Measurements from ENCODE around the gene XYLT2.
"Not testable (repeated sequence)": the region's sequence is repeated elsewhere in the genome, so short reads cannot be mapped to it uniquely, and the experiment has no call there.

Gene XYLT2

GRCh38 chr17:50312308-50312707 lies 33.6 kb upstream of the XYLT2 start:
- no peaks in the 10 kb centered on the region for H3K36me3 Mint-ChIP-seq (ENCODE audit: low read depth)
- no peak overlapping the region for H3K4me3 Mint-ChIP-seq
- no peak overlapping the region for H3K27ac Mint-ChIP-seq
- DNase-seq = no peak
- H3K9me3 Mint-ChIP-seq = no peaks in the 10 kb centered on the region
- H3K4me1 Mint-ChIP-seq (ENCODE audit: low read depth) = peaks cover 31% of the 10 kb centered on the region
- H3K27me3 Mint-ChIP-seq = peaks cover 33% of the 10 kb centered on the region

- H3K36me3 Mint-ChIP-seq (ENCODE audit: low read depth) = no peaks in the 10 kb centered on the region
- H3K4me1 Mint-ChIP-seq (ENCODE audit: low read depth) = peaks cover 17% of the 10 kb centered on the region
- DNase-seq = no peak
- H3K27ac Mint-ChIP-seq = no peak overlapping the region
- H3K4me3 Mint-ChIP-seq = no peak overlapping the region
- peaks cover 33% of the 10 kb centered on the region for H3K27me3 Mint-ChIP-seq
- H3K9me3 Mint-ChIP-seq = no peaks in the 10 kb centered on the region
Observed at GRCh38 chr17:50314456-50315011, 31.4 kb upstream of the XYLT2 start.

GRCh38 chr17:50316016-50316587 lies 29.8 kb upstream of the XYLT2 start:
- H3K36me3 Mint-ChIP-seq (ENCODE audit: low read depth) = no peaks in the 10 kb centered on the region

GRCh38 chr17:50316660-50317059 lies 29.3 kb upstream of the XYLT2 start:
- H3K4me3 Mint-ChIP-seq; H3K36me3 Mint-ChIP-seq (ENCODE audit: low read depth); DNase-seq; H3K9me3 Mint-ChIP-seq; H3K4me1 Mint-ChIP-seq (ENCODE audit: low read depth); H3K27ac Mint-ChIP-seq: not testable (repeated sequence)
- peaks cover 24% of the 10 kb centered on the region for H3K27me3 Mint-ChIP-seq

More at GRCh38 chr17:50316016-50316587, 29.8 kb upstream of the XYLT2 start:
- peaks cover 7% of the 10 kb centered on the region for H3K4me1 Mint-ChIP-seq (ENCODE audit: low read depth)
- no peak overlapping the region for H3K4me3 Mint-ChIP-seq
- peaks cover 29% of the 10 kb centered on the region for H3K27me3 Mint-ChIP-seq
- DNase-seq = no peak
- no peak overlapping the region for H3K27ac Mint-ChIP-seq
- H3K9me3 Mint-ChIP-seq = no peaks in the 10 kb centered on the region

- Mint-ChIP-seq H3K36me3 (ENCODE audit: low read depth) (no peaks in the 10 kb centered on the region), H3K9me3 (no peaks in the 10 kb centered on the region), H3K4me1 (ENCODE audit: low read depth) (no peaks in the 10 kb centered on the region), H3K27ac (no peak overlapping the region), H3K27me3 (peaks cover 22% of the 10 kb centered on the region), H3K4me3 (no peak overlapping the region)
- DNase-seq = no peak
Observed at GRCh38 chr17:50317121-50317520, 28.8 kb upstream of the XYLT2 start.

GRCh38 chr17:50318501-50319285 lies 27.2 kb upstream of the XYLT2 start:
- no peaks in the 10 kb centered on the region for H3K4me1 Mint-ChIP-seq (ENCODE audit: low read depth)
- H3K36me3 Mint-ChIP-seq (ENCODE audit: low read depth) = no peaks in the 10 kb centered on the region
- no peak overlapping the region for H3K27ac Mint-ChIP-seq
- no peak for DNase-seq
- peaks cover 9% of the 10 kb centered on the region for H3K27me3 Mint-ChIP-seq
- H3K9me3 Mint-ChIP-seq = no peaks in the 10 kb centered on the region
- no peak overlapping the region for H3K4me3 Mint-ChIP-seq

GRCh38 chr17:50319306-50320004 lies 26.5 kb upstream of the XYLT2 start:
- H3K4me3 Mint-ChIP-seq = no peak overlapping the region
- H3K36me3 Mint-ChIP-seq (ENCODE audit: low read depth) = no peaks in the 10 kb centered on the region
- H3K4me1 Mint-ChIP-seq (ENCODE audit: low read depth) = no peaks in the 10 kb centered on the region
- no peak for DNase-seq
- no peak overlapping the region for H3K27ac Mint-ChIP-seq
- H3K9me3 Mint-ChIP-seq = no peaks in the 10 kb centered on the region
- peaks cover 3% of the 10 kb centered on the region for H3K27me3 Mint-ChIP-seq

GRCh38 chr17:50322271-50322670 lies 23.7 kb upstream of the XYLT2 start:
- DNase-seq = no peak
- no peaks in the 10 kb centered on the region for H3K27me3 Mint-ChIP-seq
- no peak overlapping the region for H3K27ac Mint-ChIP-seq
- H3K4me3 Mint-ChIP-seq = no peak overlapping the region
- H3K9me3 Mint-ChIP-seq = no peaks in the 10 kb centered on the region
- peaks cover 5% of the 10 kb centered on the region for H3K4me1 Mint-ChIP-seq (ENCODE audit: low read depth)
- H3K36me3 Mint-ChIP-seq (ENCODE audit: low read depth) = no peaks in the 10 kb centered on the region

GRCh38 chr17:50323060-50323459 lies 22.9 kb upstream of the XYLT2 start:
- Mint-ChIP-seq H3K36me3 (ENCODE audit: low read depth) (no peaks in the 10 kb centered on the region), H3K27ac (no peak overlapping the region), H3K27me3 (no peaks in the 10 kb centered on the region), H3K9me3 (no peaks in the 10 kb centered on the region), H3K4me3 (no peak overlapping the region), H3K4me1 (ENCODE audit: low read depth) (peaks cover 5% of the 10 kb centered on the region)
- DNase-seq = no peak

GRCh38 chr17:50325906-50326305 lies 20.0 kb upstream of the XYLT2 start:
- Mint-ChIP-seq H3K36me3 (ENCODE audit: low read depth) (no peaks in the 10 kb centered on the region), H3K4me1 (ENCODE audit: low read depth) (peaks cover 5% of the 10 kb centered on the region), H3K27ac (no peak overlapping the region), H3K4me3 (no peak overlapping the region), H3K27me3 (no peaks in the 10 kb centered on the region), H3K9me3 (no peaks in the 10 kb centered on the region)
- no peak for DNase-seq

- Mint-ChIP-seq H3K4me1 (ENCODE audit: low read depth) (peaks cover 10% of the 10 kb centered on the region), H3K4me3 (no peak overlapping the region), H3K27me3 (no peaks in the 10 kb centered on the region), H3K27ac (peak overlapping the region; percentile 60), H3K9me3 (no peaks in the 10 kb centered on the region), H3K36me3 (ENCODE audit: low read depth) (no peaks in the 10 kb centered on the region)
- no peak for DNase-seq
Observed at GRCh38 chr17:50326831-50327364, 19.0 kb upstream of the XYLT2 start.

- Mint-ChIP-seq H3K4me1 (ENCODE audit: low read depth) (peaks cover 15% of the 10 kb centered on the region), H3K27ac (no peak overlapping the region), H3K27me3 (peaks cover 3% of the 10 kb centered on the region), H3K9me3 (no peaks in the 10 kb centered on the region), H3K4me3 (no peak overlapping the region), H3K36me3 (ENCODE audit: low read depth) (no peaks in the 10 kb centered on the region)
- no peak for DNase-seq
Observed at GRCh38 chr17:50328363-50329325, 17.3 kb upstream of the XYLT2 start.

- Mint-ChIP-seq H3K27ac (no peak overlapping the region), H3K9me3 (no peaks in the 10 kb centered on the region), H3K4me1 (ENCODE audit: low read depth) (peaks cover 18% of the 10 kb centered on the region), H3K27me3 (peaks cover 3% of the 10 kb centered on the region), H3K36me3 (ENCODE audit: low read depth) (no peaks in the 10 kb centered on the region), H3K4me3 (no peak overlapping the region)
- DNase-seq = no peak
Observed at GRCh38 chr17:50329716-50330115, 16.2 kb upstream of the XYLT2 start.

Data from activated T-cell treated with anti-CD3 and anti-CD28 coated beads, Interleukin-2, amount 50 U/mL, for 24 hours (primary cell).